SK-N-SH treated with all-trans-retinoic acid at 6 μM for 48 hours (cell line): ENCODE data around the gene TPO.

ENCODE experiments used
- PATZ1 ChIP-seq: fragments of 250-450 bp; sonication (Bioruptor Pico); IDR thresholded peaks from 2 replicates; pipeline ENCODE4 v1.8.0; 2020; ENCODE audit warnings: mild to moderate bottlenecking, moderate library complexity, borderline replicate concordance
- ZFP30 ChIP-seq: fragments of 450-650 bp; formaldehyde crosslinking; IDR thresholded peaks from 2 replicates; pipeline ENCODE4 v1.5.0; 2022; ENCODE audit warnings: mild to moderate bottlenecking, moderate library complexity

- no peak for TF ChIP-seq ZFP30 (CRISPR knock-in tag)
- TF ChIP-seq PATZ1 (CRISPR knock-in tag) = no peak
Measured at GRCh38 chr2:1551905-1552304, 138.6 kb downstream of the TPO start.
